Stomach (tissue), 4 donors: ENCODE measurements around the gene ANKRD31.

Experiments
- EP300 ChIP-seq: sonication (generic); formaldehyde crosslinking; IDR thresholded peaks from one replicate; pipeline ENCODE4 v1.6.1; 2017; ENCODE audit warnings: antibody characterized with exemption
- POLR2A ChIP-seq, 4 donors: fragments of 450-650 bp; IDR thresholded peaks; one replicate each; pipeline ENCODE4 v1.6.1; 2016; ENCODE audit warnings: antibody characterized with exemption in 4 of 4, control low read depth in 2 of 4, mild to moderate bottlenecking in 1 of 4, moderate library complexity in 1 of 4
- POLR2AphosphoS5 ChIP-seq, 3 donors: sonication (generic); formaldehyde crosslinking; IDR thresholded peaks; one replicate each; pipeline ENCODE4 v1.6.1; 2016; ENCODE audit warnings: antibody characterized with exemption in 3 of 3
- TF ChIP-seq, protein P1 (sequence below), 7 experiments: fragments of 450-650 bp in 4 of 7; fragments of 200-600 bp in 3 of 7; sonication (generic) in 3 of 7; IDR thresholded peaks; one replicate each; pipeline ENCODE4 v1.5.1; 2016 to 2019; ENCODE audit warnings: antibody characterized with exemption in 7 of 7, control low read depth in 2 of 7, mild to moderate bottlenecking in 1 of 7

DNA sequence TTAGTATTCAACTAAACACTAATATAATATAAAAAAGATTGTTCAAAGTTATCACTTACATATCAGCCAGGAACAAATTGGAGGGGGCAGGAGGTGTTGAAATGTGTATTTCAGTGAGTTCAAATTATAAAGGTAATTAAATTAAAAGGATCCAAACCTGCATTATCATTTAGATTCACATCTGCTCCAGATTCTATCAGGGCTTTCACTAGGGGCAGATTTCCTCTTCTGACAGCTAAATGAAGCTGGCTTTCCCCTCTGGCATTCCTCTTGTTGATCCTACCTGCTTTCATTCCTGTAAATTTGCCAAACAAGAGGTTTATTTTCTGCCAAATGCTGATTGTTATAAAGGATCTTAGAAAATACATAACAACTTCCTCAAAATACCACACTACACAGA lies 98.0 kb downstream of the ANKRD31 start:
- TF ChIP-seq, protein P1, sequence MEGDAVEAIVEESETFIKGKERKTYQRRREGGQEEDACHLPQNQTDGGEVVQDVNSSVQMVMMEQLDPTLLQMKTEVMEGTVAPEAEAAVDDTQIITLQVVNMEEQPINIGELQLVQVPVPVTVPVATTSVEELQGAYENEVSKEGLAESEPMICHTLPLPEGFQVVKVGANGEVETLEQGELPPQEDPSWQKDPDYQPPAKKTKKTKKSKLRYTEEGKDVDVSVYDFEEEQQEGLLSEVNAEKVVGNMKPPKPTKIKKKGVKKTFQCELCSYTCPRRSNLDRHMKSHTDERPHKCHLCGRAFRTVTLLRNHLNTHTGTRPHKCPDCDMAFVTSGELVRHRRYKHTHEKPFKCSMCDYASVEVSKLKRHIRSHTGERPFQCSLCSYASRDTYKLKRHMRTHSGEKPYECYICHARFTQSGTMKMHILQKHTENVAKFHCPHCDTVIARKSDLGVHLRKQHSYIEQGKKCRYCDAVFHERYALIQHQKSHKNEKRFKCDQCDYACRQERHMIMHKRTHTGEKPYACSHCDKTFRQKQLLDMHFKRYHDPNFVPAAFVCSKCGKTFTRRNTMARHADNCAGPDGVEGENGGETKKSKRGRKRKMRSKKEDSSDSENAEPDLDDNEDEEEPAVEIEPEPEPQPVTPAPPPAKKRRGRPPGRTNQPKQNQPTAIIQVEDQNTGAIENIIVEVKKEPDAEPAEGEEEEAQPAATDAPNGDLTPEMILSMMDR (IDR thresholded peaks at IDR 0.05), result no peak
- no peak for TF ChIP-seq POLR2A (IDR thresholded peaks at IDR 0.05)
- no peak for TF ChIP-seq EP300
- no peak for TF ChIP-seq POLR2AphosphoS5 (IDR thresholded peaks at IDR 0.05)
